ENCODE results near the gene PLCG2.

DNA sequence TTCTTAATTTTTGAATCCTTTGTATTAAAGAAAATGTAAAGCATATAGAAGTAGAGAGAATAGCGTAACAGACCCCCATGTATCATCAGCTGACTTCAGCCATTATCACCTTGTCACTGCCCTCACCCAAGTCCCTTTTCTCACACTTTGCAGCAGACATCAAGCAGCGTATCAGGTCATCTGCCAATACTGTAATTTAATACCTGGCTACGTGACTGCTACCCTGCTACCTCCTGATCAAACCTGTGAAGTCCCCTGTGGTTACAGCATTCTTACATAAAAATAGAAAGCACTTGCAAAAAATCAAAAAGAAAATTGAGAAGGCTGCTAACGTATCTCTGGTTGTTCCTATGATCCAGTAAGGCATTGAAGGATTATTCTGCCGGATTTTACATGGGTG is 96.4 kb downstream of the PLCG2 start:
- TF ChIP-seq EZH2 (IDR thresholded peaks at IDR 0.05; ENCODE audit: borderline replicate concordance), result no peak
- TF ChIP-seq, protein P1, sequence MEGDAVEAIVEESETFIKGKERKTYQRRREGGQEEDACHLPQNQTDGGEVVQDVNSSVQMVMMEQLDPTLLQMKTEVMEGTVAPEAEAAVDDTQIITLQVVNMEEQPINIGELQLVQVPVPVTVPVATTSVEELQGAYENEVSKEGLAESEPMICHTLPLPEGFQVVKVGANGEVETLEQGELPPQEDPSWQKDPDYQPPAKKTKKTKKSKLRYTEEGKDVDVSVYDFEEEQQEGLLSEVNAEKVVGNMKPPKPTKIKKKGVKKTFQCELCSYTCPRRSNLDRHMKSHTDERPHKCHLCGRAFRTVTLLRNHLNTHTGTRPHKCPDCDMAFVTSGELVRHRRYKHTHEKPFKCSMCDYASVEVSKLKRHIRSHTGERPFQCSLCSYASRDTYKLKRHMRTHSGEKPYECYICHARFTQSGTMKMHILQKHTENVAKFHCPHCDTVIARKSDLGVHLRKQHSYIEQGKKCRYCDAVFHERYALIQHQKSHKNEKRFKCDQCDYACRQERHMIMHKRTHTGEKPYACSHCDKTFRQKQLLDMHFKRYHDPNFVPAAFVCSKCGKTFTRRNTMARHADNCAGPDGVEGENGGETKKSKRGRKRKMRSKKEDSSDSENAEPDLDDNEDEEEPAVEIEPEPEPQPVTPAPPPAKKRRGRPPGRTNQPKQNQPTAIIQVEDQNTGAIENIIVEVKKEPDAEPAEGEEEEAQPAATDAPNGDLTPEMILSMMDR (IDR thresholded peaks at IDR 0.05; ENCODE audit: poor library complexity), result no peak
- no peak for TF ChIP-seq EZH2phosphoT487 (IDR thresholded peaks at IDR 0.05; ENCODE audit: low read depth, severe bottlenecking, unreplicated experiment)
